Mucosa of rectum (tissue), 2 donors: Measurements from ENCODE around the gene CERK.

ENCODE experiments used
- H3K27ac ChIP-seq, 2 donors: one replicate each; pipeline ENCODE4 v1.7.0; 2013; ENCODE audit warnings: inconsistent platforms in 2 of 2, low read depth in 2 of 2, low read length in 2 of 2
- H3K27me3 ChIP-seq, 2 donors: one replicate each; pipeline ENCODE4 v1.7.0; 2013; ENCODE audit warnings: low read length in 2 of 2; ENCODE audit not compliant: control insufficient read depth in 2 of 2, insufficient read depth in 2 of 2
- H3K36me3 ChIP-seq, 2 donors: one replicate each; pipeline ENCODE4 v1.7.0; 2013; ENCODE audit warnings: low read length in 2 of 2; ENCODE audit not compliant: control insufficient read depth in 2 of 2, insufficient read depth in 2 of 2
- H3K4me1 ChIP-seq, 2 donors: one replicate each; pipeline ENCODE4 v1.7.0; 2013; ENCODE audit warnings: low read length in 2 of 2, mild to moderate bottlenecking in 1 of 2; ENCODE audit not compliant: control insufficient read depth in 2 of 2, insufficient read depth in 2 of 2
- H3K4me3 ChIP-seq, 2 donors: one replicate each; pipeline ENCODE4 v1.7.0; 2013; ENCODE audit warnings: low read length in 2 of 2
- H3K9ac ChIP-seq, 2 donors: one replicate each; pipeline ENCODE4 v1.7.0; 2013; ENCODE audit warnings: low read length in 2 of 2, low read depth in 1 of 2, mild to moderate bottlenecking in 1 of 2
- H3K9me3 ChIP-seq, 2 donors: one replicate each; pipeline ENCODE4 v1.7.0; 2013; ENCODE audit warnings: low read length in 2 of 2; ENCODE audit not compliant: control insufficient read depth in 2 of 2
- donor health status: healthy.
- donor health status: Normal muscosa, but diverticular disease.

CERK gene

DNA sequence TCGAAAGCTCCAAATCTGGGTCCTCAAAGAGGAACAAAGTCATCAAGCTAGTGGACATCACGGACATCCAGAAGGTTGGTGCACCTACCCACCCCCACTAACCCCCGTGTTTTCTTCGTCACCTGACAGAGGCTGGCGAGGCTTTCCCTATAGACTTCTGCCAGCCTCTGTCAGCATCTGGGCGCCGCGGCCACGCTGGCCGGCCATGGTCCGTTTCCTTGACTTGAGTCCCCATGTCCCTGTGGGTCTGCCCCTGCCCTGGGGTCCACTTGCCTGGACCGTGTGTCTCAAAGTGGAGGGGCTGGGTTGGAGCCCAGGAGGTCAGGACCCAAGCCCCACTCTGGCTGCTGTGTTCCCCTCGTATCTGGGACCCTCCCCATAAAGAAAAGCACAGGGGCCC lies 62.6 kb downstream of the CERK start:
- Histone ChIP-seq H3K27me3 (no peaks in the 10 kb centered on the region), H3K4me1 (peaks cover 8 to 11% of the 10 kb centered on the region in 2 donors), H3K36me3 (peaks cover 35 to 42% of the 10 kb centered on the region in 2 donors), H3K4me3 (no peak overlapping the region), H3K27ac (no peak overlapping the region), H3K9ac (no peak overlapping the region), H3K9me3 (no peaks in the 10 kb centered on the region)

DNA sequence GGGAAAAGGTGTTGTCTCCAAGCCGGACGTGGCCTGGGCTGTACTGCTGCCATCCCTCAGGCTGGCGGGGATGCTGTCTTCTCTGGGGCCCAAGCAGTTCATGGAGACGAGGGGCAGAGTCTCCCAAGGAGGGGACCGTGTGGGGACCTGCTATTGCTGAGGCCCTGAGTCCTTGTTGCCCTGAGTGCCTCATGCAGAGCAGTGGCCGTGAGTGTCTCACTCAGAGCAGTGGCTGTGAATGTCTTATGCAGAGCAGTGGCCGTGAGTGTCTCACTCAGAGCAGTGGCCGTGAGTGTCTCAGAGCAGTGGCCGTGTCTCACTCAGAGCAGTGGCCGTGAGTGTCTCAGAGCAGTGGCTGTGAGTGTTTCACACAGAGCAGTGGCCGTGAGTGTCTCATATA lies 63.1 kb downstream of the CERK start:
- Histone ChIP-seq H3K4me3 (no peak overlapping the region), H3K27me3 (no peaks in the 10 kb centered on the region), H3K27ac (no peak overlapping the region), H3K9ac (no peak overlapping the region), H3K4me1 (peaks cover 8 to 11% of the 10 kb centered on the region in 2 donors), H3K9me3 (no peaks in the 10 kb centered on the region), H3K36me3 (peaks cover 40 to 47% of the 10 kb centered on the region in 2 donors)

DNA sequence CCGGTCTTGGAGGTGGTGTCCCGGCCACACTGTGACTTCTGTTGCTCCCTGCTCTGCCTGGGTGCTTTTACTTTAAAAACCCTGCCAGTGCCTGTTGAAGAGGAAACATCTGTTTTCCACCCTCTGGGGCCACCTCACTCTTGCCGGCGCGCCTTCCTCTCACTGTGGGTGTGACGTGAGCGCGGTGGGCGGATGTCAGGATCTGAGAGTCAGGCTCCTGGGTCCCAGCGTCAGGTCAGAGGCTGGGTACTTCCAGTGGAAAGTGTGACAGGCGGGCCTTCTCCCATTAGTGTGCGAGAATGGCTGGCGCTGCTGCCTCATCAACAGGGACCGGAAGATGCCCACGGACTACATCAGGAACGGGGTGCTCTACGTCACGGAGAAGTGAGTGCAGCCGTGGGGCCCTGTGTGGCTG lies 63.7 kb downstream of the CERK start:
- H3K9ac ChIP-seq = no peak overlapping the region
- peaks cover 8 to 11% of the 10 kb centered on the region in 2 donors for H3K4me1 ChIP-seq
- no peak overlapping the region for H3K4me3 ChIP-seq
- H3K27ac ChIP-seq = no peak overlapping the region
- H3K36me3 ChIP-seq = peaks cover 43 to 49% of the 10 kb centered on the region in 2 donors
- H3K27me3 ChIP-seq = no peaks in the 10 kb centered on the region
- H3K9me3 ChIP-seq = no peaks in the 10 kb centered on the region

DNA sequence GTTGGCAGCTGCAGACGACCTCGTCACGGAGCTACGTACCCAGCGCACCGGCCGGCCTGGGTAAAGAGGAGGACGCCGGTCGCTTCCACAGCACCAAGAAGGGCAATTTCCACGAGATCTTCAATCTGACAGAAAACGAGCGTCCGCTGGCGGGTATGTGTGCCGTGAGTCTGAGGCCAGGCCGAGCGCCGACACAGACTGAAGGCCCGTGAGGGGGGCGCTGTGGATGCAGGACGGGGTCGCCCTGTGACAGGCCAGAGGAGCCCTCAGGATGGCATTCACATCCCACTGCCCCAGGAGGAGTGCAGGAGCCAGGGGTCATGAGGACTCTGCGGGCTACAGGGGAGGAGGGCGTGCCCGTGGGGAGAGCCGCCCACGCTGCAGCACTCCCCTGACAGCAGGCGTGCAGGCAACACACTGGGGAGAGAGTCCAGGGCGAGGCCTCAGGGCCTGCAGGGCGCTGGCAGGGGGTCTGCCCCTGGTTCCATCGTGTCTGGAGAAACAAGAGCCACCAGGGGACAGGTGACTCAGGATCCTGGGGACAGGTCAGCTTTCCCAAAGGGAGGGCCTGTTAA lies 64.3 kb downstream of the CERK start:
- Histone ChIP-seq H3K27me3 (no peaks in the 10 kb centered on the region), H3K9me3 (no peaks in the 10 kb centered on the region), H3K4me1 (peaks cover 8 to 11% of the 10 kb centered on the region in 2 donors), H3K27ac (no peak overlapping the region), H3K9ac (no peak overlapping the region), H3K4me3 (no peak overlapping the region), H3K36me3 (peaks cover 48 to 54% of the 10 kb centered on the region in 2 donors)

DNA sequence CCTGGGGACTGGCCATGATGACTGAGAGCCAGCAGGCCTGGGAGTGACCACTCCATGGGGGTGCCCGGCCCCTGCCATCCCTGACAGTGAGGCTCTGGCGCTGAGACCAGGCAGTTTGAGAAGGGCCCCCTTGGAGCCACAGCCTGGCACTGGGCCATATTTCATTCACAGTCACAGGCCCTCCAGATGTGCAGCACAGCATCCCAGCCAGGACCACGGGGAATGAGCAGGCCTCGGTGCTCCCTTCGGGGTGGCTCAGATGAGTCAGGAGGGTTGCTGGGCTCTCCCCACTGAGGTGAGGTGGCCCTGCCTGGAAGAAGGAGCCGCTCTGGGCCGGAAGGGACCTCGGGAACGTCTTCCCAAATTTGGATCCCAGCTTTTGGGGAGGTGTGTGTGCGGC lies 64.8 kb downstream of the CERK start:
- H3K4me1 ChIP-seq = peaks cover 8 to 11% of the 10 kb centered on the region in 2 donors
- no peaks in the 10 kb centered on the region for H3K9me3 ChIP-seq
- peaks cover 51 to 58% of the 10 kb centered on the region in 2 donors for H3K36me3 ChIP-seq
- H3K4me3 ChIP-seq = no peak overlapping the region
- H3K27ac ChIP-seq = no peak overlapping the region
- no peak overlapping the region for H3K9ac ChIP-seq
- H3K27me3 ChIP-seq = no peaks in the 10 kb centered on the region

DNA sequence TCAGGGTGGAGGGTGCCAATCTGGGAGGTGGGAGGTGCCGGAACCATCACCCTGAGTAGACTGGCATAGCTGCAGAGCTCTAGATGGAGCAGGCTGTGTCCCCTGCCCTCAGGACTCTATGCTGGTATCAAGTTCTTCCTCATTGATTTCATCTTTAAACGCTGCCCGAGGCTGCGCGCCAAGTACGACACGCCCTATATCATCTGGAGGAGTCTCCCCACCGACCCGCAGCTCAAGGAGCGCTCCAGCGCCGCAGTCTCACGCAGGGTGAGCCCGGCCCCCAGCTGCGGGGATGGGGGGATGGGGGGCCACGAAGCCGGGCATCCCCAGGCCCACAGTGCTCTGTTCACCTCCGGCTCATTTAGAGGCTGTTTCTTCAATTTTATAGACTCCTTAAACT lies 65.3 kb downstream of the CERK start:
- H3K4me1 ChIP-seq = peaks cover 8 to 11% of the 10 kb centered on the region in 2 donors
- H3K4me3 ChIP-seq = no peak overlapping the region
- no peaks in the 10 kb centered on the region for H3K9me3 ChIP-seq
- no peaks in the 10 kb centered on the region for H3K27me3 ChIP-seq
- peak overlapping the region in 1 of 2 donors; percentile 46 for H3K27ac ChIP-seq
- H3K9ac ChIP-seq = no peak overlapping the region
- H3K36me3 ChIP-seq = peaks cover 53 to 57% of the 10 kb centered on the region in 2 donors

DNA sequence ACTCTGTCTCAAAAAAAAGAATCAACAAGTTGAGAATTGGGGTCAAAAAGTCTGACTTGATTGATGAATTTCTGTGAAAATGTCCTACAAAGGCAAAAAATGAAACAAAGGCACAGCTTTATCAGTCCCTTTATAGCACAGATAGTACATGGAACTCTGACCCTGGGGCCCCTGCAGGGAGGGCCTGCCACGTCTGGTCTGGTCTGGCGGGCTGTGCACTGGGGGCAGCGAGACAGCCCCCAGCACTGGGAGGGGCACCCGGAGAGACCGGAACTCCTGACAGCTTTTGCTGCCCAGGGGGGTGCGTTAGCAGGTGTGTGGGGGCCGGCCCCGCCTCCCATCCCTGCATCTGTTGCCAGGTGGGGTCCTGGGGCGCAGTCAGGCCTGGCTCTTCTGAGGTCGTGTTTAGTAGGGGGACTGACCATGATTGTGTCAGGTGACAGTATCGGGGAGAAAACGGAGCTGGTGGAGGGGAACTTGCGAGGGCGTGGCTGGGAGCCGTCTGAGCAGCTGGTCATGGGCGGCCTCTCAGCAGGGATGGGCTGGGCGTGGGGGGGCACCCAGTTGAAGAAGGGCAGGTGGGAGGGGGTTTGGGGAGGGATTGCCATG lies 66.1 kb downstream of the CERK start:
- Histone ChIP-seq H3K27me3 (no peaks in the 10 kb centered on the region), H3K4me3 (no peak overlapping the region), H3K27ac (peak overlapping the region in 1 of 2 donors; percentile 46), H3K36me3 (peaks cover 54 to 57% of the 10 kb centered on the region in 2 donors), H3K4me1 (peaks cover 8 to 11% of the 10 kb centered on the region in 2 donors), H3K9ac (no peak overlapping the region), H3K9me3 (no peaks in the 10 kb centered on the region)

DNA sequence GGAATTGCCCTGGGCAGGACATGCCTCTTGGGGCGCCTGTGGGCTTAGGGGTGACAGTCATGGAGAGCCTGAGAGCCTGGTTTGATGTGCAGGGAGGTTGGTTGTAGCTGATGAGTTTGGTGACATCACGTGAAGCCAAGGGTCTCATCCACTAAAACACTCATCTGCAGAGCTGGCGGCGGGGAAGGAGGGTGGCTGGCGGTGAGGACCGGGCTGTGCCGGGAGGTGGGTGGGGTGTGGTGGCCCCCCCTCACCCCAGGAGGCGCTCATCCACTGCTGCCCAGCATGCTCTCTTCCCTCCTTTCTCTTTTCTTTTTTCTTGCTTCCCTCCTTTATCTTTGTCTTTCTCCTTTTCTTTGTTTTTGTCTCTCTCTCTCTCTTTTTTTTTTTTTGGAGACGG lies 68.9 kb downstream of the CERK start:
- Histone ChIP-seq H3K36me3 (peaks cover 54 to 63% of the 10 kb centered on the region in 2 donors), H3K9me3 (no peaks in the 10 kb centered on the region), H3K27ac (no peak overlapping the region), H3K27me3 (no peaks in the 10 kb centered on the region), H3K4me1 (peaks cover 8 to 11% of the 10 kb centered on the region in 2 donors), H3K9ac (no peak overlapping the region), H3K4me3 (no peak overlapping the region)

DNA sequence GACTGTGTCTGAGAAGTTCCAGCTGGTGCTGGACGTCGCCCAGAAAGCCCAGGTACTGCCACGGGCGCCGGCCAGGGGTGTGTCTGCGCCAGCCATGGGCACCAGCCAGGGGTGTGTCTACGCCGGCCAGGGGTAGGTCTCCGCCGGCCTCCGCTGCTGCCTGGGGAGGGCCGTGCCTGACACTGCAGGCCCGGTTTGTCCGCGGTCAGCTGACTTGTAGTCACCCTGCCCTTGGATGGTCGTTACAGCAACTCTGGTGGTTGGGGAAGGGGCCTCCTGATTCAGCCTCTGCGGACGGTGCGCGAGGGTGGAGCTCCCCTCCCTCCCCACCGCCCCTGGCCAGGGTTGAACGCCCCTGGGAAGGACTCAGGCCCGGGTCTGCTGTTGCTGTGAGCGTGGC lies 69.9 kb downstream of the CERK start:
- H3K4me1 ChIP-seq = peaks cover 8 to 11% of the 10 kb centered on the region in 2 donors
- H3K27me3 ChIP-seq = no peaks in the 10 kb centered on the region
- H3K9ac ChIP-seq = no peak overlapping the region
- no peaks in the 10 kb centered on the region for H3K9me3 ChIP-seq
- no peak overlapping the region for H3K27ac ChIP-seq
- H3K4me3 ChIP-seq = no peak overlapping the region
- peaks cover 51 to 63% of the 10 kb centered on the region in 2 donors for H3K36me3 ChIP-seq

DNA sequence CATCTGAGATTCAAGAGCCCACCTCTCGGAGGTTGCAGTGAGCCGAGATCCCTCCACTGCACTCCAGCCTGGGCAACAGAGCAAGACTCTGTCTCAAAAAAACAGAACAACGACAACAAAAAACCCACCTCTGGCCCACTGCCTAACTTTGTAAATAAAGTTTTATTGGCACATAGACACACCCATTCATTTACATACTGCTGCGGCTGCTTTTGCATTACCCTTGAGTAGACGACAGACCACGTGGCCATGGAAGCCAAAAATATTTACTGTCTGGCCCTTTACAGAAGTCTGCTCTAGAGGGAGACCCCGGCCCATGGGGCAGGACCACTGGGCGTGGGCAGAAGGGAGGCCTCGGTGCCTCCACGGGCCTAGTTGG lies 70.8 kb downstream of the CERK start:
- Histone ChIP-seq H3K36me3 (peaks cover 53 to 70% of the 10 kb centered on the region in 2 donors), H3K27ac (no peak overlapping the region), H3K27me3 (no peaks in the 10 kb centered on the region), H3K9me3 (no peaks in the 10 kb centered on the region), H3K9ac (no peak overlapping the region), H3K4me3 (no peak overlapping the region), H3K4me1 (peaks cover 5% of the 10 kb centered on the region in 2 donors)
